SIG-M5 (cell line): ENCODE measurements around the gene MUC16.
"Not testable (repeated sequence)": the region's sequence is repeated elsewhere in the genome, so short reads cannot be mapped to it uniquely, and the experiment has no call there.

Source experiments
- DNase-seq: peaks from one replicate; lab custom pipeline; 2025; lab: John Stamatoyannopoulos, UW

Gene MUC16

DNA sequence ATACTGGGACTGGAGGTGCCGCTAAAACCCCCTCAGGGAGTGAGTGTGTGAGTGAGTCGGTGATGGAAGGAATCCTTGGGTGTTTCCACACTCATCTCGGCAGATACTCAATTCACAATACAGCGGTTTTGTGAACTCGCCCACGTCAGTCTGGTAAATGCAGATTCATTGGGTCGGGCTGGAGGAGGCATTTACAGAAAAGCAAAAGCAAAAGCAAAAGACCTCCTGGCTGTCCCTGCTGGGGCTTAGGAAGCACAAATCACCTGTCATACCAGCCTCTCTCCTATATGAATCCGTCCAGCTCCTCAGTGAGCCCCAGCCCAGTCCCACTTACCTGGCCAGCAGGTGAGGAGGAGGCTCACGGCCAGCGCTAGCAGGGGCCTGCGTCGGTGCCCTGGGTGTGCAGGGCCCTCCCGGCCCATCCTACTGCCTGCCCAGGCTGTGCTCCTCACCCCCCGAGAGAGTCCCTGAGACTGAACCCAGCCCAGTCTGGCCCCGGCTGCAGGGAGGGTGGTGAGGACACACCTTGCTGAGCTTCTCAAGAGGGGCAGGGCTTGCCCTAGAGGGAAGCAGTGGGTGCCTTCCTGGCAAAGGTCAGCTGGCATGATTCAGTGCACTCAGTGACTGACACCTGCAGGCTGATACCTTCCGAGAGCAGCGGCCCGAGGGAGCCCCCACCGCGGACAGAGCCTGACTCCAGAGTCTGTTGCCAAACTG, at the start of gene MUC16:
Gene MUC16, minus strand, starts transcription at position 475 of the 717 bp plus-strand sequence.
- no peak for DNase-seq

DNA sequence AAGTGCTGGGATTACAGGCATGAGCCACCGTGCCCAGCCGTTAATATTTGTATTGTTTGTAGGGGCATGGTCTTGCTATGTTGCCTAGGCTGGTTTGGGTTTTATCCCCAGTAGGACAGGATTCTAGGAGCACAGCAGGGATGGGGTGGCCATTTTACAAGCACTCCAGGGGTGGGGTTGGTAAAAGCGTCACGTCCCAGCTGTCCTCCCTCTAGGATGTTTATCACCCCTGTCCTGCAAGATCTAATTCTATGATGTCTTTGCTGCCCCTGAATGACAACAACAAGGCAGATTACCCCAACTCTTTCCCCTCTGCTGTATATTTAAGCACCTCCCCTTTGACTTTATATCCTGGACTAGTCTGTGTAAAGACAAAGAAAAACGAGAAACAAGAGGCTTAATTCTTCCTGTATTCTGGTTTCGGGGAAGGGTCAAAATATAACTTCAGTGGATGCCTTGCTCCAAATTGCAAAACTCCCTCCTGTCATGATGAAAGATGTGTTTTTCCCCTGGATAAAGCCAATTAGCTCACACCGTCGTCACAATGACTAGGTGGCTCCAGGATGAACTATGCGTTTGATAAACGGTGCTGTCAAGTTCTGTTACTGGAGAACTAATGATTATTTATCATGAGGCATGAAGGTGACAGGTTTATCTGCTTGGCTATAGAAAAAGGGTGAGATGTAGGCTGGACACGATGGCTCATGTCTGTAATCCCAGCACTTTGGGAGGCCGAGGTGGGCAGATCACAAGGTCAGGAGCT, 48.9 kb upstream of the MUC16 start:
- DNase-seq: no peak

DNA sequence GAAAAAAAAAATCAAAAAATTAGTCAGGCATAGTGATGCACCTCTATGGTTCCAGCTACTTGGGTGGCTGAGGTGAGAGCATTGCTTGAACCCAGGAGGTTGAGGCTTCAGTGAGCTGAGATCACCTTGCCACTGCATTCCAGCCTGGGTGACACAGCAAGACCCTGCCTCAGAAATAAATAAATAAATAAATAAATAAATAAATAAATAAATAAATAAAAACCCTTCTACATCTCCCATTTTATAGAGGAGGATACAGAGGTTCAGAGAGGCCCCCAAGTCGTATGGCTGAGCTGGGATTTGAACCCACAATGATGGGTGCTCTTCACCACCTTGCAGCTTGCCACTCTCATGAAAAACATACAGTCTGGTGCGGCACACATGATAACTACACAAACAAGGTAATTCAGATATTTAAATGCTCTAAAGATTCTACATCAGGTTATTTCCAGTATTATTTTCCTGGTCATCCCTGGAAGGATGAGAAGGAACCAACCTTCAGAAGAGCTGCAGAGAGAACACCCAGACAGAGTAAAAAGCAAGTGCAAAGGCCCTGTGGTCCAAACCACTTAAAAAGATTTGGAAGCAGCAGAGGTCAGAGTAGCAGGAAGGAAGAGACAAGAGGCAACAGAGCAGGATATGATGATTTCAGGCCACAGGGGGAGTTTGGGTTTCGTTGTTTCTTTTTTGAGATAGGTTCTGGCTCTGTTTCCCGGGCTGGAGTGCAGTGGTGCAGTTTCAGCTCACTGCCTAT, 47.5 kb upstream of the MUC16 start:
- no peak for DNase-seq

DNA sequence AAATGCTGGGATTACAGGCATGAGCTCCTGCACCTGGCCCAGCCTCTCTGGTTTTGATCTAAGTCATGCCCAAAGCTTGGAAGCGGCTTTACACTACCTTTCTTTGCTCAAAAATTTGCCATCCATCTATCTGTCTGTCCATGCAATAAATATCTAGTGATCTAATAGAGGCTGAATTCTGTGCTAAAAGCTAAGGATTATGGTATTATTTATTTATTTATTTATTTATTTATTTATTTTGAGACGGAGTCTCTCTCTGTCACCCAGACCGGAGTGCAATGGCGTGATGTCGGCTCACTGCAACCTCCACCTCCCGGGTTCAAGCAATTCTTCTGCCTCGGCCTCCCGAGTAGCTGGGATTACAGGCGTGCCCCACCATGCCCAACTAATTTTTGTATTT, 45.9 kb upstream of the MUC16 start:
- DNase-seq: not testable (repeated sequence)

DNA sequence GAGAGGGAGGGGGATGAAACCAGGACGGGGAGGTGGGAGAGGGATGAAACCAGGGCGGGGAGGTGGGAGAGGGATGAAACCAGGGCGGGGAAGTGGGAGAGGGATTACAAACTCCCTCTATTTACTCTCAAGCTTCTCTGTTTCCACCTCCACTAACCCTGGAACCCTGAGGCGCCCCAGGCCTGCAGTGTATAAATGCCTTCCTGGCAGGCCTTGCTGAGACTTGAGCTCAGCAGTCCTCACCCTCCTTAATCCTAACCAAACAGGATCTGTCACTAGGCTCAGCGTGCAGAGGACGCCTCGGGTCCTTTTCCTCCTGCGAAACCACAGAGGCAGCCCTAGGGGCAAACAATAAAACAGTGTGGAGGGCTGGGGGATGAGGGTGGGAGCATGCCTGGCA, 44.6 kb upstream of the MUC16 start:
- no peak for DNase-seq

DNA sequence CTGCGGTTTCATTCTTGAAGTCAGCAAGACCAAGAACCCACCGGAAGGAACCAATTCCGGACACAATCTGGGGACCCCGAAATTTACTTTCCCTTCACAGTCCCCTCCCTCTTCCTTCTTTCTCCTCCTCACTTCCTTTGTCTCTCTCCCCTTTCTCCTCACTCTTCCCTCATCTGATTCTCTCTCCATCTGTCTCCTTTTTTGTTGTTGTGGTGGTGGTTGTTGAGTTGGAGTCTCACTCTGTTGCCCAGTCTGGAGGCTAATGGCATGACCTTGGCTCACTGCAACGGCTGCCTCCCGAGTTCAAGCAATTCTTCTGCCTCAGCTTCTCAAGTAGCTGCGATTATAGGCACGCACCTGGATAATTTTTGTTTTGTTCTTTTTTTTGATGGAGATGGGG, 44.0 kb upstream of the MUC16 start:
- no peak for DNase-seq

DNA sequence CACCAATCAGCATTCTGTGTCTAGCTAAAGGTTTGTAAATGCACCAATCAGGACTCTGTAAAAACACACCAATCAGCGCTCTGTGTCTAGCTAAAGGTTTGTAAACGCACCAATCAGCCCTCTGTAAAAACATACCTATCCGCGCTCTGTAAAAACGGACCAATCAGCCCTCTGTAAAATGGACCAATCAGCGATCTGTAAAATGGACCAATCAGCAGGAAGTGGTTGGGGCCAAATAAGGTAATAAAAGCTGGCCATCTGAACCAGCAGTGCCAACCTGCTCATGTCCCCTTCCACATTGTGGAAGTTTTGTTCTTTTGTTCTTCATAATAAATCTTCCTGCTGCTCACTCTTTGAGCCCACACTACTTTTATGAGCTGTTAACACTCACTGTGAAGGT, 43.5 kb upstream of the MUC16 start:
- DNase-seq: not testable (repeated sequence)

DNA sequence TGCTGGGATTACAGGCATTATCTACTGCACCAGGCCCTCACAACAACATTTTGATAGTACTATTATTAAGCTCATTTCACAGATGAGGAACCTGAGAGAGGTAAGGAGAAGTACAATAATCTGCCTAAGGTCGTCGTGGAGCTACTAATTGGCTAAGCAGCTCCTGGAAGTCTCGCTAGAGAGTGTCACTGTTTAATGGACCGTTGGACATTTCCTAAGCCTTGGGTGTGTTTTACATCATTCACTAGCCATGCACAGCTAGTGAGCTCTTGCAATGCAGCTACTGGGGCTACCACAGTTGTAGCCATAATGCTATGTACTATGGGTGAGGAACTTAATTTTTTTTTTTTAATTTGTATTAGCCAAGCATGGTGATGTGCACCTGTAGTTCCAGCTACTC, 42.7 kb upstream of the MUC16 start:
- DNase-seq: no peak

DNA sequence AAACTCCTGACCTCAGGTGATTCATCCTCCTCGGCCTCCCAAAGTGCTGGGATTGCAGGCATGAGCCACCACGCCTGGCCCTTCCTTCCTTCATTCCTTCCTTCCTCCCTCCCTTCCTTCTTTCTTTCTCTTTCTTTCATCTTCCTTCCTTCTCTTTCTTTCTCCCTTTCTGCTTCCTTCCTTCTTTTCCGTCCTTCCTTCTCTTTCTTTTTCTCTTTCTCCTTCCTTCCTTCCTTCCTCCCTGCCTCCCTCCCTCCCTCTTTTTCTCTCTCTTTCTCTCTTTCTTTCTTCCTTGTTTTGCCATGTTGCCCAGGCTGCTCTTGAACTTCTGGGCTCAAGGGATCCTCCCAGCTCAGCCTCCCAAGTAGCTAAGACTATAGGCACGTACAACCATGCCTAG, 36.5 kb upstream of the MUC16 start:
- DNase-seq: no peak

DNA sequence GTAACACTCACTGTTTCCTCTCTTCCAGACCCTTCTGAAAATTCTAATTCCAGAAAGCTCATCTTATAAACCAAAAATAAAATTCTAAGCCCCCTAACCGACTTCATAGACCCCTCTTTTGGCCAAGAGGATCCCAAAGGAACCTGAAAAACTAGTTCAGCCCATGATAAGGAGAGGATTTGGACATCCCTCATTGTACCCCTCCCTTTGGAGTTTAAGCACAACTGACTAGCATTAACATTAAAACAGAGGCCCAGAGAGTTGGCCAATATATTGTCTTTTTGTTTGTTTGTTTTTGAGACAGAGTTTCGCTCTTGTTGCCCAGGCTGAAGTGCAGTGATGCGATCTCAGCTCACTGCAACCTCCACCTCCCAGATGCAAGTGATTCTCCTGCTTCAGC, 34.2 kb upstream of the MUC16 start:
- DNase-seq: no peak

DNA sequence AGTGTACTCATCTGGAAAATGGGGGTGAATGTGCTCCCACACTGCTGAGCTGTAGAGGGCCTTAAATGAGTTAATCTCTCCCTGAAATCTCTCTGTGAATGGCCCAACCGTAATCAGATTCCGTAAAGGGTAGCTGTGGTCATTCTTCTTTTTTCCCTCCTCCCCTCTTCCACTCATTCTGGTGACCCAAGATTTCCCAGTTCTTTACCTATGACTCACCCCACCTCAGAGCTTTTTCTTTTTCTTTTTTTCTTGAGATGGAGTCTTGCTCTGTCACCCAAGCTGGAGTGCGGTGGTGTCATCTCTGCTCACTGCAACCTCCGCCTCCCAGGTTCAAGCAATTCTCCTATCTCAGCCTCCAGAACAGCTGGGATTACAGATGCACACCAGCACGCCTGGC, 33.3 kb upstream of the MUC16 start:
- DNase-seq: no peak

DNA sequence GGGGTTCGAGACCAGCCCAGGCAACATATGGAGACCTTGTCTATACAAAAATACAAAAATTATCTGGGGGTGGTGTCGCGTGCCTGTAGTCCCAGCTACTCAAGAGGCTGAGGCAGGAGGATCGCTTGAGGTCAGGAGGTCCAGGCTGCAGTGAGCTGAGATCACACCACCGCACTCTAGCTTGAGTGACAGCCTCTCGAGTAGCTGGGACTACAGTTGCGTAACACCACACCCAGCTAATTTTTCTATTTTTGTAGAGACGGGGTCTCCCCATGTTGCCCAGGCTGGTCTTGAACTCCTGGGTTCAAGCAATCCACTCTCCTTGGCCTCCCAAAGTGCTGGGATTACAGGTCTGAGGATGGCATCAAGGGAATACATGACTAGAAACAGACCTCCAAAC, 30.8 kb upstream of the MUC16 start:
- DNase-seq: no peak

DNA sequence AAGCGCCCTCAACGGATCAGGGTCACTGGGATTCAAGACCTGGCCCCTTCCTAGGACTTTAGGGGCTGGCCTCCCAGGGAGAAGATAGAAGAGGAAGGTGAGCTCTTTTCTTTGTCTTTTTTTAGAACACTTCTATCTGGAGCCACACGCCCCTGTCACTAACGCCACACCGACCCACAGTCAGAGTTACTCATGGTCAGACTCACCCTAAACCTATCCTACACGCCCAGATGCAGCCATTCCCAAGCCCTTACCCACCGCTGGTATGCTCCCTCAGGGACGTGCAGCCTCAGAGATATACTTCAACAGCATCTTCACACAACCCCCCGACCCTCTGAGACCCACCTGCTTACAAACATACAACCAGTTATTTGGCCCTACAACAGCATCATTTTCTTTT, 29.9 kb upstream of the MUC16 start:
- no peak for DNase-seq

DNA sequence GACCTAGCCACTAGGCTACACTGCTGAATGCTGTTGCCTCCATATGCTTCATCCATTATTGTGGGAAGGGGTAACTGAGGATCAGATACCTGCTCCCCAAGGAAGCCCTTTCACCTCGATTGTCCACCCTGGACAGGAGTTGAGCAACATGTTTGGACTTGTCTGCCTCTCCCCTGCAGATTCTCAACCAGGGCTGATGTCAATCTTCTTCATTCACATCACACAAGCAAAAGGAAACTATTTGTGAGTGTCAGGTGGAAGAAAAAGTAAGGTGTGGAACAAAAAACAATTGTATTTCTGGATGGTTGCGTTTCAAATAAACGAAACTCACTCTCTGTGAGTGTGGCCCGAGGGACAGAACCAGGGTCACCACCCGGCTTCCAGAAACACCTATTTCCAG, 29.5 kb upstream of the MUC16 start:
- no peak for DNase-seq

DNA sequence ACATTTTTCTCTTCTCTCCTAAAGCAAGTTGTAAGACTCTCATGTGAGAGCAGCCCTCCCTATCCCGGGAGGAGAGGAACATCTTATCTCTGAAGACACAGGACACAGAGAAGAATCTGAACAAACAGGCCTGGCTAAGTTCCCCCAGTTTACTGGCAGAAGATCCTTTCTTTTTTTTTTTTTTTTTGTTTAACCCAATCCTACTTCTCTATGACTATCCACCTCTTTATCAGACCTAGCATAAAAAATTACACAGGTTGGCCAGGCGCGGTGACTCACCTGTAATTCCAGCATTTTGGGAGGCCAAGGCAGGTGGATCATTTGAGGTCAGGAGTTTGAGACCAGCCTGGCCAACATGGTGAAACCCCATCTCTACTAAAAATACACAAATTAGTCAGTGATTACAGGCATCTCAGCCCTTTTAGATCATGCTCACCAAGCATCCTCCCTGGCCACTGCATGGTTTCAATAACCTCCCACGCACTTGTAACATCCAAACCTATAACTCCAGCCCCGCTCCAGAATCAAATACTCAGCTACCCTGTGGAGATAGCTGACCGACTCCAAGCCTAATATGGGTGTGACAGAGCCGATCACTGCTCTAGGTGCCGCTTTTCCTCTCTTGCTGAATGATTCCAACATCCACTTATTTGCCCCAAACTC, 27.3 kb upstream of the MUC16 start:
- no peak for DNase-seq

DNA sequence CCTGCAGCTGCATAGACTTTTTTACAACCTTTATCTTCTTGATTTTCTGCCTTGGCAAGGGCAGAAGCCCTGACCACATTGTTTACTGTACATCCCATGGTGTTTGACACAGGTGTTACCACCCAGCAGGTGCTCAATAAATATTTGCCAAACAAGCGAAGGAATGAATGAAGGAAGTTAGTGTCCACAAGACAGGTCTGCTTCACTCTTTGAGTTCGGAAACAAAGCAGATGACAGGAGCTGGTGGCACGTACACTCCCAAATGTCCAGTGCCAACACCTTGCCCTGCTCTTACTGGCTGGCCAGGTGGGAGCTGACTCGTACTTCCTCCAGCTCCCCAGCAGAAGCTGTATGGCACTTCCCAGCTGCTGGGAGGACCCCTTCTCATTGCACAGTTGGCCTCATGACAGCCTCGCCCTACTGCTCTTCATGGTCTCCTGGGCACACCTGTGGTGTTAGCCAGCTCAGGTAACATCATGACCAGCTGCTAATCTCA, 22.0 kb upstream of the MUC16 start:
- DNase-seq: no peak

DNA sequence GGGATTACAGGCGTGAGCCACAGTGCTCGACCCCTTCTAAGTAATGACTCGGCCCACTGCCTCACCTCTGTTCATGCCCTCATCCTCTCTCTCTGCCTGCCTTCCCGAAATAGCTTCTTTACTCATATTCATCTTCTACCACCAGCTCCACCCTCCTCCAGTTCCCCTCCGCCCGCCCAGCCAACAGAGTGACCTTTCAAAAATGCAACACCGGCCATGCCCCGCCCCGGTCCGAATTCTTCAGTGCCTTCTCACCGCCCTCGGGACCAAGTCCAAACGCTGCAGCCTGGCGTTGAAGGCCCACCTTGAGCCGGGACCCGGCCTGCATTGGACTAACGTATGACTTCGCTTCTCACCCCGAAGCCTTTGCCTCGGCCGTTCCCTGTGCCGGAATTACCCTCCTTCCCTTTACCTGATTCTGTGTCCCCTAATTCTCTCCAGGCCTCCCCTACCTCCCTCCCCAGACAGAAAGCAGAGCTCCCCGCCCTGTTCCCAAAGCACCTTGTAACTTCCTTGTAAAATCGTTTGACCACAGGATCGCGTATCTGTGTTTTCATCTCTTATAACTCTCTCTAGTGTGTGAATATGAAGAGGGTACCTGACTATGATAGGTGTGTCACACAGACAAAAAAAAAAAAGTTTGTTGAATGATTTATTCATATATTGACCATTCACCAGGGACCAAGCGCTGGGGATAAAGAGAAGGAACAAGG, 8.1 kb upstream of the MUC16 start:
- no peak for DNase-seq

DNA sequence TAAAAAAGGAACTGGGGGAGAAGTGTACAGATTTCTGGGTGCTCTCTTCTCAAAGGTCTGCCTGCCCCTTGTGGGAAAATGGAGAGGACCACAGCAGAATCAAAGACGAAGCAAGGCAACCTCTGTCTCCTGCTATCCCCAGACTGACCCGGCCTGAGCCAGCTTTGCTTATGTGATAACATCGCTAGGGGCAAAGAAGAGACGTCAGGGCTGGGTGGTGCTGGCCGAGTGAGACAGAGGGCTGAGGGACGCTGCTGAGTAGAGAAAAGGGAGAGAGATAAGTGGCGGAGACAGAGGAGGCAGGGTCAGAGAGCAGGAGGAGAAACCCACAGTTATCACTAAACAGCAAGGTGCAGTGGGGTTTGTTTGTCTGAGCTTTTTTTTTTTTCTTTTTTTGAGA, 4.6 kb upstream of the MUC16 start:
- DNase-seq: no peak

DNA sequence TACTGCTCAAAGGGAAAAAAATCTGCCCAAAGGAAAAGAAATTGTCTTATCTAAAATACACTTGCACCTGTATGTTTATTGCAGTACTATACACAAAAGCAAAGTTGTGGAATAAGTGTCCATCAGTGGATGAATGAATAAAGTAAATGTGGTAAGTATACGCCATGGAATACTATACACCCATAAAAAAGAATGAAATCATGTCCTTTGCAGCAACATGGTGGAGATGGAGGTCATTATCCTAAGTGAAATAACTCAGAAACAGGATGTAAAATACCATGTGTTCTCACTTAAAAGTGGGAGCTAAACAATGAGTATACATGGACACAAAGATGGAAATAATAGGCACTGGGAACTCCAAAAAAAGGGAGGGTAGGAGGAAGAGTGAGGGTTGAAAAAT, 3.8 kb upstream of the MUC16 start:
- no peak for DNase-seq

DNA sequence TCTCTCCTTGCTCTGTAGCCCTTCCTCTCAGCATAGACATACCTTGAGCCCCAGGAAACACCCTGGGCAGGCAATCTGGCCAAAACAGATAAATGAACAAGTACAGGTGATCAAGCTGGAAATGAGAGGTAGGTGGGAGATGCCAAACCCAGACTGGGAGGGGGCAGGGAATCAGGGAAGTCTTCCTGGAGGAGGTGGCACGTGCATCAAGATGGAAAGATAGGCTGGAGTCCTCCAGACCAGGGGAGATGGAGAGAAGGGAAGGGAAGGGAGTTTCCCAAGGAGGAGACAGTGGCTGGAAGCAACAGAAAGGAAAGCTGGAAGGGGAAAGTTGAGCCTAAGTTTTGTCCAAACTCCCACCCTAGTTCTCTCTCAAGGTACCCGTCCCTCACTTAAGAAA, 1.7 kb upstream of the MUC16 start:
- DNase-seq: no peak

DNA sequence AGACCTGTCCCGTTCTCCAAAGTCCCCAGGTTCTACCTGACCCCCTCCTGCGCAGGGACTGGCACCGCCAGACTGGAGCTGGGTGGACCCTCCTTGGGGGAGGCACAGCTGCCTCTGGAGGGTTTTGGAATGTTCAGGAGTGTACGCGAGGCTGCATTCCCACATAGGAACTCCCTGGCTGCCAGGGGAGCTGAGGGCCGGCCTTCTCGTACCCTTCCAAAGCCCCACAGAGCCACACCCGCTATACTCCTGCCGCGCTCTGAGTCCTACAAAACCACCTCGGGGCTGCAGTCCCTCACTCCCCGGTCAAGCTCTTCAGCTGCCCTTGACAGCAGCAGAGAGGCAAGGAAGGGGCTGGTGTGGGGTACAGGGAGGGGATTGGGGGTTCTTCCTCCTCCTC, 484 bp upstream of the MUC16 start:
- DNase-seq: no peak

DNA sequence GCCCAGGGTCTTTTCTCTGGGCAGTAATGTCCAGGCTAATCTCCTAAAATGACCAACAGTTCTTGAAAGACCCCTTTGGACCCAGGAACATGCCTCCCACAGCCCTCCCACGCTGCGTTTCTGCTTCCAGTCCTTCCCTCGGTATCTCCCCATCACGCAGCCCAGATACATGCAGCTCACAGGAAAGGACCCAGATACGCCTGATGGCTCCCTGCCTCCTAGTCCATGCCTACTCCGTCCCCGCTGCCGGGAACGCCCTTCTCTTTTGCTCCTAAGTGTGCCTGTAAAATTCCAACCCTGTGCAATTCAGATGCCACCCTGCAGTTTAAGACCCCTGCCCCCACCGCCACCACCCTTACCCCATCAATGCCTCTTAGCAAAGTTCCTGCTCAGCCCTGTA, 778 bp downstream of the MUC16 start:
- no peak for DNase-seq
